ENCODE results near the gene DUXA.

The DUXA gene

DNA sequence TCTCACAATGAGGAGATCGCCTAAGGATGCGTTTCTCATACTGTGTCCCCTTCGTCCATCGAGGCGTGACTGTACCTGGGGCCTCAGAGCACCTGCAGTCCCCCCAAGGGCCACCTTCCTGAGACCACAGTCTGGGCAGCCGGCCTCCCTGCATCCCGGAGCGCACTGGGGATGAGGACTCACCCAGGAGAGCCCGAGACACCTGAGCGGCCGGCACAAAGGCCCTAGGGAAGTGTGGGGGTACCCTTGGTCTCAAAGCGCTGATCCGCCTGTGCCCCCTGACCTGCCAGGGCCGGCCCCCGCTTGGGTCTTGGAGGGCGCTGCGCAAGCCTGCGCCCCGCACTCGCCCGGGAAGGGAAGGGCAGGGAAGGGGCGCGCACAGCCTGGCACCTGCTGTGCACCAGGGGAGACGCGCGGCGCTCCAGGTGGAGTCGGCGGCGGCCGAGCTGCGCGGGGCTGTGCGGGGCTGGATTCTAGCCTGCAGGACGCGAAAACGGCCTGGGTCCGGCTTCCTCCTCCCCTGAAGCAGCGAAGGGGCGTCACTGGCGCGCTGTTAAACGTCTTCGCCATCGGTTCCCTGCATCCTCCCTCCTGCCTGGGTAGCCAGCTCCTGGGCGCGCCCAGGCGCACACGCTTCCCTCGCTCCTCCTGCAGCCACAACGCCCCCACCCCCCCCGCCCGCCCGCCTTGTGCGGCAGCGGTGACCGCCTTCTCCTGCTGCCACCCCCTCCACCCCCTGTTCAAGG is 61.1 kb downstream of the DUXA start:
- no peak overlapping the region for H3K9ac ChIP-seq (ENCODE audit: low read length)
- H3K4me3 ChIP-seq (ENCODE audit: low read depth, low read length, poor library complexity, severe bottlenecking), result no peak overlapping the region
- no peaks in the 10 kb centered on the region for H4K20me1 ChIP-seq (ENCODE audit: insufficient read depth, low read length)
- peaks cover 5% of the 10 kb centered on the region for H3K9me3 ChIP-seq (ENCODE audit: low read length)
- H3K9me2 ChIP-seq (ENCODE audit: low read depth, low read length), result no peaks in the 10 kb centered on the region
- H3K4me1 ChIP-seq (ENCODE audit: insufficient read depth, low read length, severe bottlenecking), result no peaks in the 10 kb centered on the region
- H2AFZ ChIP-seq (ENCODE audit: low read length), result no peak overlapping the region
- H3F3A ChIP-seq (ENCODE audit: insufficient read depth, low read length), result no peaks in the 10 kb centered on the region
- H3K27me3 ChIP-seq (ENCODE audit: insufficient read depth, low read length), result no peaks in the 10 kb centered on the region
- no peak overlapping the region for H3K27ac ChIP-seq (ENCODE audit: low read depth, low read length, poor library complexity, severe bottlenecking)
- H3K79me2 ChIP-seq (ENCODE audit: insufficient read depth, low read length), result no peaks in the 10 kb centered on the region
- no peaks in the 10 kb centered on the region for H3K36me3 ChIP-seq (ENCODE audit: insufficient read depth, low read length)
- TF ChIP-seq, protein P1, sequence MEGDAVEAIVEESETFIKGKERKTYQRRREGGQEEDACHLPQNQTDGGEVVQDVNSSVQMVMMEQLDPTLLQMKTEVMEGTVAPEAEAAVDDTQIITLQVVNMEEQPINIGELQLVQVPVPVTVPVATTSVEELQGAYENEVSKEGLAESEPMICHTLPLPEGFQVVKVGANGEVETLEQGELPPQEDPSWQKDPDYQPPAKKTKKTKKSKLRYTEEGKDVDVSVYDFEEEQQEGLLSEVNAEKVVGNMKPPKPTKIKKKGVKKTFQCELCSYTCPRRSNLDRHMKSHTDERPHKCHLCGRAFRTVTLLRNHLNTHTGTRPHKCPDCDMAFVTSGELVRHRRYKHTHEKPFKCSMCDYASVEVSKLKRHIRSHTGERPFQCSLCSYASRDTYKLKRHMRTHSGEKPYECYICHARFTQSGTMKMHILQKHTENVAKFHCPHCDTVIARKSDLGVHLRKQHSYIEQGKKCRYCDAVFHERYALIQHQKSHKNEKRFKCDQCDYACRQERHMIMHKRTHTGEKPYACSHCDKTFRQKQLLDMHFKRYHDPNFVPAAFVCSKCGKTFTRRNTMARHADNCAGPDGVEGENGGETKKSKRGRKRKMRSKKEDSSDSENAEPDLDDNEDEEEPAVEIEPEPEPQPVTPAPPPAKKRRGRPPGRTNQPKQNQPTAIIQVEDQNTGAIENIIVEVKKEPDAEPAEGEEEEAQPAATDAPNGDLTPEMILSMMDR (IDR thresholded peaks at IDR 0.05; ENCODE audit: low read length), result no peak
- no peak for TF ChIP-seq EZH2 (IDR thresholded peaks at IDR 0.05; ENCODE audit: borderline replicate concordance, low read length)
- H3K4me2 ChIP-seq (ENCODE audit: low read length), result no peak overlapping the region

Data from OCI-LY1 (cell line).